T-helper 22 cell (primary cell): ENCODE results near the gene SLC2A8.

Source experiments
- DNase-seq: peaks from one replicate; pipeline ENCODE4 v3.0.0-alpha.2; 2020; ENCODE audit warnings: low read depth

Gene SLC2A8

GRCh38 chr9:127396808-127397645 lies at the start of gene SLC2A8:
Gene SLC2A8, plus strand, starts transcription at chr9:127397169. Its CDS starts 62 bp downstream, at chr9:127397231.
- peak; percentile 97 for DNase-seq

GRCh38 chr9:127347831-127348776 lies 48.9 kb upstream of the SLC2A8 start:
- no peak for DNase-seq

GRCh38 chr9:127349483-127350113 lies 47.4 kb upstream of the SLC2A8 start:
- DNase-seq, result no peak

GRCh38 chr9:127351182-127352166 lies 45.5 kb upstream of the SLC2A8 start:
- no peak for DNase-seq

- no peak for DNase-seq
Measured at GRCh38 chr9:127353882-127354281, 43.1 kb upstream of the SLC2A8 start.

- no peak for DNase-seq
Measured at GRCh38 chr9:127356906-127357305, 40.1 kb upstream of the SLC2A8 start.

GRCh38 chr9:127358023-127358535 lies 38.9 kb upstream of the SLC2A8 start:
- no peak for DNase-seq

GRCh38 chr9:127358770-127359169 lies 38.2 kb upstream of the SLC2A8 start:
- no peak for DNase-seq

- no peak for DNase-seq
Measured at GRCh38 chr9:127360250-127360649, 36.7 kb upstream of the SLC2A8 start.

- no peak for DNase-seq
Measured at GRCh38 chr9:127360829-127361228, 36.1 kb upstream of the SLC2A8 start.

GRCh38 chr9:127361561-127361960 lies 35.4 kb upstream of the SLC2A8 start:
- DNase-seq, result no peak

GRCh38 chr9:127362829-127363228 lies 34.1 kb upstream of the SLC2A8 start:
- DNase-seq, result no peak

GRCh38 chr9:127365461-127365860 lies 31.5 kb upstream of the SLC2A8 start:
- DNase-seq, result no peak

GRCh38 chr9:127366594-127366993 lies 30.4 kb upstream of the SLC2A8 start:
- DNase-seq, result no peak

- DNase-seq, result no peak
Measured at GRCh38 chr9:127368852-127369402, 28.0 kb upstream of the SLC2A8 start.

GRCh38 chr9:127369428-127369827 lies 27.5 kb upstream of the SLC2A8 start:
- DNase-seq, result no peak

GRCh38 chr9:127370147-127370579 lies 26.8 kb upstream of the SLC2A8 start:
- DNase-seq, result no peak

GRCh38 chr9:127370672-127371648 lies 26.0 kb upstream of the SLC2A8 start:
- DNase-seq, result no peak

GRCh38 chr9:127380479-127380878 lies 16.5 kb upstream of the SLC2A8 start:
- DNase-seq, result no peak
